Osteoblast (primary cell): ENCODE measurements around the gene RNLS. TPM values are rescaled to one million over a fixed set of nuclear protein-coding genes. Genes with fewer than 3 reads are reported as not detected.

Experiments used
- DNase-seq: peaks from one replicate; pipeline ENCODE4 v3.0.0; 2011; ENCODE audit warnings: low spot score, mixed read lengths; ENCODE audit not compliant: insufficient read length; ENCODE audit errors: missing footprints
- H2AFZ ChIP-seq: 2 replicates; pipeline ENCODE4 v1.6.0; 2011; ENCODE audit warnings: mild to moderate bottlenecking, low read length
- H3K27ac ChIP-seq: 2 replicates; pipeline ENCODE4 v1.5.1; 2011; ENCODE audit warnings: mild to moderate bottlenecking, low read depth, low read length, moderate library complexity
- H3K27me3 ChIP-seq: 2 replicates; pipeline ENCODE4 v1.6.0; 2012; ENCODE audit warnings: mild to moderate bottlenecking, control low read depth, inconsistent platforms, low read length, moderate library complexity; ENCODE audit not compliant: insufficient read depth
- H3K36me3 ChIP-seq: 2 replicates; pipeline ENCODE4 v1.5.1; 2011; ENCODE audit warnings: mild to moderate bottlenecking, low read length, control low read depth, moderate library complexity; ENCODE audit not compliant: insufficient read depth
- H3K4me1 ChIP-seq: 2 replicates; pipeline ENCODE4 v1.5.1; 2011; ENCODE audit warnings: mild to moderate bottlenecking, low read length, control low read depth, moderate library complexity; ENCODE audit not compliant: insufficient read depth
- H3K4me2 ChIP-seq: 2 replicates; pipeline ENCODE4 v1.6.0; 2011; ENCODE audit warnings: mild to moderate bottlenecking, low read length; ENCODE audit not compliant: insufficient read depth
- H3K4me3 ChIP-seq: fragments of 200-600 bp; sonication (generic); 3 replicates; pipeline ENCODE4 v1.5.1; 2012; ENCODE audit warnings: mild to moderate bottlenecking, low read length, inconsistent platforms; ENCODE audit not compliant: insufficient read depth
- H3K79me2 ChIP-seq: 2 replicates; pipeline ENCODE4 v1.6.0; 2012; ENCODE audit warnings: mild to moderate bottlenecking, low read length, control low read depth, inconsistent platforms; ENCODE audit not compliant: insufficient read depth
- H3K9me3 ChIP-seq: 2 replicates; pipeline ENCODE4 v1.5.1; 2011; ENCODE audit warnings: low read depth, low read length, control low read depth
- H4K20me1 ChIP-seq: 2 replicates; pipeline ENCODE4 v1.6.0; 2012; ENCODE audit warnings: mild to moderate bottlenecking, low read length, control low read depth; ENCODE audit not compliant: insufficient read depth
- total RNA-seq: library from RNA; depleted of rRNA; stranded (reverse); fragments of >200 nt; gene quantifications from 2 replicates; pipeline ENCODE4 v1.2.3, GENCODE V29; 2012
- TF ChIP-seq, protein P1 (sequence below): IDR thresholded peaks from 2 replicates; pipeline ENCODE4 v1.5.1; 2011; ENCODE audit warnings: mild to moderate bottlenecking, low read depth, low read length, moderate library complexity; ENCODE audit errors: extremely low read depth

The RNLS gene
- total RNA-seq, 1 donor = 22.4 TPM

GRCh38 chr10:88245974-88246511, 337.1 kb downstream of the RNLS start:
- Histone ChIP-seq H2AFZ (peak overlapping the region; percentile 14), H3K27me3 (no peaks in the 10 kb centered on the region), H3K27ac (peak overlapping the region; percentile 66), H3K4me1 (peaks cover 39% of the 10 kb centered on the region), H3K9me3 (no peaks in the 10 kb centered on the region), H3K4me3 (peak overlapping the region; percentile 47), H4K20me1 (no peaks in the 10 kb centered on the region), H3K79me2 (no peaks in the 10 kb centered on the region), H3K36me3 (no peaks in the 10 kb centered on the region), H3K4me2 (peak overlapping the region; percentile 79)
- no peak for DNase-seq
- TF ChIP-seq, protein P1, sequence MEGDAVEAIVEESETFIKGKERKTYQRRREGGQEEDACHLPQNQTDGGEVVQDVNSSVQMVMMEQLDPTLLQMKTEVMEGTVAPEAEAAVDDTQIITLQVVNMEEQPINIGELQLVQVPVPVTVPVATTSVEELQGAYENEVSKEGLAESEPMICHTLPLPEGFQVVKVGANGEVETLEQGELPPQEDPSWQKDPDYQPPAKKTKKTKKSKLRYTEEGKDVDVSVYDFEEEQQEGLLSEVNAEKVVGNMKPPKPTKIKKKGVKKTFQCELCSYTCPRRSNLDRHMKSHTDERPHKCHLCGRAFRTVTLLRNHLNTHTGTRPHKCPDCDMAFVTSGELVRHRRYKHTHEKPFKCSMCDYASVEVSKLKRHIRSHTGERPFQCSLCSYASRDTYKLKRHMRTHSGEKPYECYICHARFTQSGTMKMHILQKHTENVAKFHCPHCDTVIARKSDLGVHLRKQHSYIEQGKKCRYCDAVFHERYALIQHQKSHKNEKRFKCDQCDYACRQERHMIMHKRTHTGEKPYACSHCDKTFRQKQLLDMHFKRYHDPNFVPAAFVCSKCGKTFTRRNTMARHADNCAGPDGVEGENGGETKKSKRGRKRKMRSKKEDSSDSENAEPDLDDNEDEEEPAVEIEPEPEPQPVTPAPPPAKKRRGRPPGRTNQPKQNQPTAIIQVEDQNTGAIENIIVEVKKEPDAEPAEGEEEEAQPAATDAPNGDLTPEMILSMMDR = no peak

GRCh38 chr10:88244781-88245625, 338.1 kb downstream of the RNLS start:
- H3K4me2 ChIP-seq = peak overlapping the region; percentile 79
- no peaks in the 10 kb centered on the region for H3K36me3 ChIP-seq
- H3K27ac ChIP-seq = peak overlapping the region; percentile 66
- no peaks in the 10 kb centered on the region for H4K20me1 ChIP-seq
- H3K4me3 ChIP-seq = peak overlapping the region; percentile 47
- peaks cover 39% of the 10 kb centered on the region for H3K4me1 ChIP-seq
- no peaks in the 10 kb centered on the region for H3K79me2 ChIP-seq
- TF ChIP-seq, protein P1 = no peak
- H2AFZ ChIP-seq = peak overlapping the region; percentile 43
- no peaks in the 10 kb centered on the region for H3K27me3 ChIP-seq
- H3K9me3 ChIP-seq = no peaks in the 10 kb centered on the region
- no peak for DNase-seq

- H3K27me3 ChIP-seq = no peaks in the 10 kb centered on the region
- H3K9me3 ChIP-seq = no peaks in the 10 kb centered on the region
- DNase-seq = no peak
- H3K79me2 ChIP-seq = no peaks in the 10 kb centered on the region
- H3K4me1 ChIP-seq = peaks cover 39% of the 10 kb centered on the region
- H3K4me2 ChIP-seq = peak overlapping the region; percentile 79
- H2AFZ ChIP-seq = peak overlapping the region; percentile 65
- peak overlapping the region; percentile 66 for H3K27ac ChIP-seq
- TF ChIP-seq, protein P1 = no peak
- no peaks in the 10 kb centered on the region for H3K36me3 ChIP-seq
- peak overlapping the region; percentile 8 for H3K4me3 ChIP-seq
- no peaks in the 10 kb centered on the region for H4K20me1 ChIP-seq
Observed at GRCh38 chr10:88243836-88244730, 339.0 kb downstream of the RNLS start.
